CD4-positive, alpha-beta T cell treated with Interleukin-17A for 4 hours (primary cell): ENCODE data around the gene YEATS4.

Source experiments
- DNase-seq: peaks from one replicate; pipeline ENCODE4 v3.0.0-alpha.2; 2020; ENCODE audit warnings: mixed read lengths

The YEATS4 gene

DNA sequence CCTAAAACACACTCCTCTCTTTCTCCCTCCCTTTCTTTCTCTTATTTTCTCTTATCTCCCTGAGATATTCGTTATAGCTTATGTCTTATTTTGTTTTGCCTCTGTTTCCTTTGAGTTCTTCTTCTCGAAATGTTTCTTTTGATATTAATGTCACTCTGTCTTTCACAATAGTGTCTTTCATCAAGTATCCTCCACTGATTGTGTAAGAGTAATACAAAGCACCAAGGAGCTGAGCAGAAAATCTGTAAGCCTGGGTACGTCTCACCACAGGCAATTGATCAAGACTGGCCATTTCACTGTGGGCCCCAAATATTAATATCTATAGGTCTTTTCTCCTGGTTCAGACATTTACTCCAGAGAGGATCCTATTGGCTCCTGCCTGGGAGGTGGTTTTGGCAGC lies 16.2 kb upstream of the YEATS4 start:
- no peak for DNase-seq

DNA sequence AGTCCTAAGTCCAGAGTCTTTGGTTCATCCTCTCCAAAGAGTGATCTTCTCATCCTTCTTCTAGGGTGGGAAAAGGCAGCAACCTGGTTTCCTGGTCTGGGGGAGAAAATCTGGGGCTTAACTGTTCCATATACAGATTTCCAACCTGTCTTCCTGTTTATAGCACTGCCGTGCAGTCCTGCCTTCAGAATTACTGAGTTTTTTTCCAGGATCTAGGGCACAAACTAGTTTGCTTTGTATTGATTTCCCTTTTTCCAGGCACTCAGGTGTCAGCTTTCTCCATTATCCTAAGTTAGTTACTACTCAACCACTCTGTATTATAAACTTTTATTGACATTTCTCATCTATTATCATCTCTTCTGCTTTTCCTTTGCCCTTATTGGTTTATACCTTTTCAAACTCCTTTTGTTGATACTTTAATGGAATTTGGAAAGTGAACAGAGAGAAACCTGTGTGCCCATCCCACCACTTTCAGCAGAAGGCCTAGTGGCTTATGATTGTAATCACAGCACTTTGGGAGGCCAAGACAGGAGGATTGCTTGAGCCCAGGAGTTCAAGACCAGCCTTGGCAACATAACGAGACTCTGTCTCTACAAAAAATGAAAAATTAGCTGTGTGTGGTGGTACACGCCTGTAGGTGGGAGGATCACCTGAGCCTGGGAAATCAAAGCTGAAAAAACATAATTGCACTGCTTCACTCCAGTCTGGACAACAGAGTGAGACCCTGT lies 15.5 kb upstream of the YEATS4 start:
- DNase-seq: no peak

DNA sequence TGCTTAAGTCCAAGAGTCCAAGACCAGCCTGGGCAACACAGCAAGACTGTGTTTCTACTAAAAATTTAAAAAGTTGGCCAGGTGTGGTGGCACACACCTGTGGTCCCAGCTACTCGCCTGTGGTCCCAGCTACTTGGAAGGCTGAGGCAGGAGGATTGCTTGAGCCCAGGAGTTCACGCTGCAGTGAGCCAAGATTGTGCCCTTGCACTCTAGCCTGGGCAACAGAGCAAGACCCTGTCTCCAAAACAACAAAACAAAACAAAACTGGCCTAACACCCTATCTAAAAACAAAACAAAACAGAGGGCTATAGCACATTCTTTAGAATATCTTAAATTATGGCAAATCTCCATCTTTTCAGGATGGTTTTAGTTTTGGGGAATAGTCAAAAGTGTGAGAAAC lies 14.5 kb upstream of the YEATS4 start:
- DNase-seq: no peak

DNA sequence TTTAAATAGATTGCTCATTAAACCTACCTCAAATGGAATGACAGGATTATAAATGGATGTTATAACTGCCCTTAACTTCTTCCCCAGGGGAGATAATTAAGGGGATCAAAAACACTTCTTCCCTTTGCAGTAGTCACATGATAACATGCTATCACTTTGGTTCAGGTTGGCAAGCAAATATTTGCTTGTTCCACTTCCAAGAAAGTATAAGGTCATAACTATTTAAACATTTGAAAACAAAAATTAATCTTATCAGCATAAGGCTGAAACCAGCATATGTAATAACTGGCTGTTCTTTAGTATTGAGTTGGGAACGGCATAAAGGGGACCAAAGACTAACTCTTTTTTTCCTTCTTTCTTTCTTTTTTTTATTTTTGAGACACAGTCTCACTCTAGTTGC lies 13.8 kb upstream of the YEATS4 start:
- DNase-seq: no peak

DNA sequence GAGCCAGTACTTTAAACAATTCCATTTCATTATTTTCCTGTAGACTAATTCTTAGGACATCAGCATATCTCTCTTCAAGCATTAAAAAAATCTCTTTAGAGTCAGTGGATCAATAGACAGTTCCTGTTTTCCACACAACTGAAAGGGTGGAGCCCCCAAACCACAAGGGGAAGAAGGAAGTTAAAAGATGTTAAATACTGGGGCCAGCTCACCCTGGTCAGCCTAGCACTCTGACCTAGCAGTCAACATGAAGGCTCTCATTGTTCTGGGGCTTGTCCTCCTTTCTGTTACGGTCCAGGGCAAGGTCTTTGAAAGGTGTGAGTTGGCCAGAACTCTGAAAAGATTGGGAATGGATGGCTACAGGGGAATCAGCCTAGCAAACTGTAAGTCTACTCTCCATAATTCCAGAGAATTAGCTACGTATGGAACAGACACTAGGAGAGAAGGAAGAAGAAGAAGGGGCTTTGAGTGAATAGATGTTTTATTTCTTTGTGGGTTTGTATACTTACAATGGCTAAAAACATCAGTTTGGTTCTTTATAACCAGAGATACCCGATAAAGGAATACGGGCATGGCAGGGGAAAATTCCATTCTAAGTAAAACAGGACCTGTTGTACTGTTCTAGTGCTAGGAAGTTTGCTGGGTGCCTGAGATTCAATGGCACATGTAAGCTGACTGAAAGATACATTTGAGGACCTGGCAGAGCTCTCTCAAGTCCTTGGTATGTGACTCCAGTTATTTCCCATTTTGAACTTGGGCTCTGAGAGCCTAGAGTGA lies 11.2 kb upstream of the YEATS4 start, which contains the start of gene LYZ:
Gene LYZ, plus strand, starts transcription at position 220 of the 777 bp plus-strand sequence. Its CDS starts 28 bp downstream, at position 248.
- DNase-seq: no peak

DNA sequence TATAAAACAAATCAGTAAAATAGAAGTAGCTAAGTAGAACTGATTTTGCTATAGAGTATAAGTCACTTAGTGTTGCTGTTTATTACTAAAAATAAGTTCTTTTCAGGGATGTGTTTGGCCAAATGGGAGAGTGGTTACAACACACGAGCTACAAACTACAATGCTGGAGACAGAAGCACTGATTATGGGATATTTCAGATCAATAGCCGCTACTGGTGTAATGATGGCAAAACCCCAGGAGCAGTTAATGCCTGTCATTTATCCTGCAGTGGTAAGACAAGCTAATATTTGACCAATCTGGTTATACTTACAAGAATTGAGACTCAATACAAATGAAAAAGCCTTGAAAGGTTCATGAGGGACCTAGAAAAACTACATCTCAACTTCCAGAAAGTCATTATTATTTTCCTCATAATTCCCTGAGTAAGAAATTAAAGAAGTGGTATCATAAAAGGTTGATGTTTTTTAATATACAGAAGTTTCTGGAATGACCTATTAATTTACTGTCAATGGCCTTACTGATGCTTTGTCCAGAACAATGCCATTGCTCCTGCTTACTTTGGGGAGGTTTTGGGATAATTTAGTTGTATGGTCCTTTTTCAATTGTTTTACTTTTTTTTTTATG lies 9.4 kb upstream of the YEATS4 start:
- no peak for DNase-seq

DNA sequence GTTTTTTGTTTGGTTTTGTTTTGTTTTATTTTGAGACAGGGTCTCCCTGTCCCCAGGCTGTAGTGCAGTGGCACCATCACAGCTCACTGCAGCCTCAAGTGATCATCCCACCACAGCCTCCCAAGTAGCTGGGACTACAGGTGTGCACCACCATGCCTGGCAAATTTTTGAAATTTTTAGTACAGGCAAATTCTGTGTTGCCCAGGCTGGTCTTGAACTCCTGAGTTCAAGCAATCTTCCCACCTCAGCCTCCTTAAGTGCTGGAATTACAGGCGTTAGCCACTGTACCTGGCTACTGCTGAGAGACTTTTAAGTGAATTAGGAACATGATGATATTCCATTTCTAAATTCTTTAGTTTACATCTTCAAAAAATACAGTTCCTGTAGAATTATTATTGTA lies 8.8 kb upstream of the YEATS4 start:
- no peak for DNase-seq

DNA sequence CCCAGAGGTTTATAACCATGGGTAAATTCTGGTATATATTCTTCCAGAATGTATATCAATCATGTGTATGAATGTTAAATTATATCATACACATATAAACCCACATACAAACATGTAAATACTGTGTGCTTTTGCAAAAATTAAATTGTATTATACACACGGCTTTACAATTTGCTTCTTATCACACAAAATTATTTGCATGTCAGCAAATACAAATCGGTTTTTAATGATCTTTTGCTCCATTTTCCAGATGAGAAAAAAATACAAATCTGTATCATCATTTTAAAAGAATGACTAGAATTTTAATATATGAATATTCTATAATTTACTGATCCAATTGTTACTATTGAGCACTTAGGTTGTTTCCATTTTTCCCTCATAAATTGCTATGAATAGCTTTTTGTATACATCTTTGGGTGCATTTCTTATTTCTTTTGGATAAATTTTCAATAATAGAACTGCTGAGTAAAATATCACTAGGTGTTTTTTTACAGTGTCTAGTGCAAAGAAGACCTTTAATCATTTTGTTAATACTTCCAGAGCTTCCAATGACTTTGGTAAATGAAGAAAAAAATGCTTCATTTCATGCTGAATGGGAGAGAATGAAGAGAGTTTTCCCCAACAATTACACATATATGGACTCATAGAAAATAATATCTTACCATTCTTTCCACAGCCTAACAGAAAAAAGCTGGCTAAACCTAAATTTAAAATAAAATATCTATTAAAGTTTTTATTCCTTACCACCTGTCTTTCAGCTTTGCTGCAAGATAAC lies 7.9 kb upstream of the YEATS4 start:
- DNase-seq: no peak

DNA sequence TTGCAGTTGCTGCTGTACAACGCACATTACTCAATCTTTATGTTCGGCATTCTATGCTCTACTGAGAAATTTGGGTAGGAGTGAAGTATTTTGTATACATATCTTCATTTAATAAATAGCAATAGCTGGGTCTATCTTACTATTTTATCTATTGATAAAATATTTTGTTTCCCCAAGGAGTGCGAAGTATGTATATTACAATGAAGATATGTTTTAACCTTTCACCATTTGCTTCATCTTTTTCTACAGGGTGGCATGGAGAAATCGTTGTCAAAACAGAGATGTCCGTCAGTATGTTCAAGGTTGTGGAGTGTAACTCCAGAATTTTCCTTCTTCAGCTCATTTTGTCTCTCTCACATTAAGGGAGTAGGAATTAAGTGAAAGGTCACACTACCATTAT lies 6.6 kb upstream of the YEATS4 start:
- no peak for DNase-seq

DNA sequence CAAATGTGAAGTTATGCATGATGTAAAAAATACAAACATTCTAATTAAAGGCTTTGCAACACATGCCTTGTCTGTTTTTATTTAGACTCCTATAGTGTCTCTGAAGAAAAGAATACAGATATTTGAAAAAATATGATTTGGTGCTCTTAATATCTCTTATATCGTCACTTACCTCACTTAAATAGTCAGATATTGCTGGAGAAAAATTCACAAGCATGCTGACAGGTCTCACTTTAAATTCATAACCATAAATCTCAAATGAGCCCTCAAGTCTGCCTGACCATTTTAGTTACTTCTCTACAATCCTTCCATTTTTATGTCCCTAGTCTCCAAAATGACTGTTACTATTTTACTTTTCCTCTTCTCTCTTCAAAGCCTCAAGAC lies 5.4 kb upstream of the YEATS4 start:
- no peak for DNase-seq

DNA sequence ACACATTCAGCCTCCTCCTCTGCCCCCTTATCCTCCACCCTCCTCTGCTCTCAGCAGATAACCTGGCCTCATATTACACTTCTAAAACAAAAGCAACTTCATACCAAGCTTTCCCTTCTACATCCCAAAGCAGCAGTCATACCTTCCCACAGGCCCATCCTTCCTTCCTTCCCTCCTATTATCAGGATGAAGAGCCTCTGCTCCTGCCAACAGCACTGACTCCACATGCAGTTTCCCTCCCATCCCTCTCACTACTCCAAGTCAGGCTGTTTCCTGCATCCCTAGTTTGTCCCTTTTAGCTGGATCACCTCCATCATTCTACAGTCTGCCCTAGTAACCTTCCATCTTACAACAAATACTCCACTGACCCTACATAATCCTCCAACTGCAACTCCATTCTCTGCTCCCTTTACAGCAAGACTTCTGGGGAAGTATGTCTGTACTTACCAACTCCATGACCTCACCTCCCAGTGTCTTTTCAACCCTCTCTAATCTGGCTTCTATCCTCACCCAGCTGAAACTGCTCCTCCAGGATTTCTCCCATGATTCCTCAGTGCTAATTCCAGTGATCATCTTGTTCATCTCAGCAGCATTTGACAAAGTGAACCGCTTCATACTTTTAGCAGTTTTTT lies 4.9 kb upstream of the YEATS4 start:
- DNase-seq: no peak

DNA sequence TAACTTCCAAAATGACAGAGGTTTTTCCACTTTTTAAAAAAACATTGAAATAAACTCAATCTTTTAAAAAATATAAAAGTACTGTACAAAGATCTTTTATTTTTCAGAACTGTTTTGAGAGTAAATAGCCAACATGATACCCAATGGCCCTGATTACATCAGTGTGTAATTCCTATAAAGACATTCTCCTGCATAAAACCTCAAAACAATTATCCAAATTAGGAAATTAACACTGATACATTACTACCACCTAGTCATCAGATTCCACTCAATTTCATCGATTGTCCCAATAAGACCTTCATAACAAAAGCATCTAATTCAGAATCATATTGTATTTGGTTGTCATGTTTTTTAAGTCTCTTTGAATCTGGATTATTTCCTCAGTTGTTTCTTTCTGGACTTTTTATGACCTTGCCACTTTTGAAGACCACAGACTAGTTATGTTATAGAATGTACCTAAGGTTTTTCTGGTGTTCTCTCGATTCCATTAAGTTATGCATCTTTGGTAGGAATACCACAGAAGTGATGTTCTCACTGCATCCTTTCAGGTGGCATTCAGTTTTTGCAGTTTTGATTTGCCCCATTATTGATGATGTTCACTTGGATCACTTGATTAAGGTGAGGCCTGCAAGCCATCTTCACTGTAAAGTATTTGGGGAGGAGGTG lies 4.0 kb upstream of the YEATS4 start:
- DNase-seq: no peak

DNA sequence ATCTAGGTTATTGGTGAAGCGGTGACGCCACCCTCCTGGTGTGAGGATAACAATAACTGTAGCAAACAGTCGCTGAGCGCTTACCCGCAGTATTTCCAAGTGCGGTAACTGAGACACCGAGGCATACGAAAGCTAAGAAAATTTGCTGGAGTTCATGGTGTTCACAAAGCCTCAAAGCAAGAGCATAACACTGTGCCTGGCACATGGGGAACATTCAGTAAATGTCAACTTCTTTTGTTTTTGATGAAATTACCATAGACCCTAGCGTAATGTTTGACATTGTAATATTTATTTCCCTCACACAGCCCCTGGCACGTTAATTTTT lies 767 bp downstream of the YEATS4 start:
- no peak for DNase-seq

DNA sequence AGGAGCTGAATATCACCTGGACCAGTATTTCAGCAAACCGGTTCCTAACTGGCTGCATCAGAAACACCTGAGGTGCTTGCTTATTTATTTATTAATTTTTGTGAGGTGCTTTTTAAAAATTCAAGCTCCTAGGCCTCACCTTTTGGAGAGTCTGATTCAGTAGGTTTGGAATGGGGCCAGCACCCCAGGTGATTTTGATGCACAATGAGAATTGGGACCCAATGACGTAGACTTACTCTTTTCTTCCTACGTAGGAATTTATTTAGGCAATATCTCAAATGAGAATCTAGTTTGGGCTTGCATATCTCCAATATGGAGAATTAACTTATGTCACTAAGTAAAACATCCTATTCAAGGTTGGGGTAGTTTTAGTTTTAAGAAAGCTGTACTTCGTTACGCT lies 7.3 kb downstream of the YEATS4 start:
- DNase-seq: no peak

DNA sequence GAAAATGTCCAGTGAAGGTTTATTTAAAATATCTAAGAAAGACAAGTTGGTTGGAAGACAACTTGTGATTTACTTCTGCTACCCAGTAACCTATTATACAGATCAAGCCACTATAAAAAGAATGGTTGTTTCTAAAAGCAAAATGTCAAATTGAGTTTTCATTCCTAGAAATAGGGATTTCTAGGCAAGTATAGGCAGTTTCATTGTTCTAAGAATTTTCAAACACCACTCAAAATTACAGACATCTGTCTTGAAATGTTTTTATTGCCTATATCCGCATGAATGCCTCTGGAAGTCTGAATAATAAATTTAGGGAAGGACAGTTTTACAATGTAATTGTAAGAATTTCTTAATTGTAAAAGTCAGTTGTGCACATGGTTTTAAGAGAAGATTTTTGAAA lies 8.6 kb downstream of the YEATS4 start:
- no peak for DNase-seq

DNA sequence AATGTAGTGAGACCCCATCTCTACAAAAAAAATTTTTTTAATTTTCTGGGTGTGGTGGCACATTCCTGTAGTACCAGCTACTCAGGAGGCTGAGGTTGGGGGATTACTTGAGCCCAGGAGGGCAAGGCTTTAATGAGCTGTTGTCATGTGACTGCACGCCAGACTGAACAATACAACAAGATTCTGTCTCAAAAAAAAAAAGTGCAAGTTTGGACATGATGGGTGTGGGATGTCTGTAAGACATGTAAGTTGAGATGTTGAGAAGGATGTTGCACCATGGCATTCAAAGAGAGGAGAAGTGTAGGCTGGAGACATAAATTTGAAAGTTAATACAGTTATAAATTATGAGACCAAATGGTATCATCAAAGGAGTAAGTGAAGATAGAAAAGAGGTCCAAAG lies 23.5 kb downstream of the YEATS4 start:
- DNase-seq: no peak

DNA sequence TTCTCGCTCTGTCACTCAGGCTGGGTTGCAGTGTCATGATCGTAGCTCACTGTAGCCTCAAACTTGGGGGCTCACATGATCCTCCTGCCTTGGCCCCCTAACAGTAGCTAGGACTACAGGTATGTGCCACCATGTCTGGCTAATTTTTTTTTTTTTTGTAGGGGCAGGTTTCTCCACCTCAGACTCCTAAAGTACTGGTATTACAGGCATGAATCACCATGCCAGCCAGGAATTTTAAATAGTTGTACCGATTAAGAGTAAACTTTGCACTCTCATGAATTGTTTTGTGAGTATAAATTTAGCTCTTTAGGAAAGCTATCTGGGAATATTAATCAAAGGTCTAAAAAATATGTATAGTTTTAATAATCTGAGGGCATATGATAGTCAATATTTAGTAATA lies 25.5 kb downstream of the YEATS4 start:
- no peak for DNase-seq

DNA sequence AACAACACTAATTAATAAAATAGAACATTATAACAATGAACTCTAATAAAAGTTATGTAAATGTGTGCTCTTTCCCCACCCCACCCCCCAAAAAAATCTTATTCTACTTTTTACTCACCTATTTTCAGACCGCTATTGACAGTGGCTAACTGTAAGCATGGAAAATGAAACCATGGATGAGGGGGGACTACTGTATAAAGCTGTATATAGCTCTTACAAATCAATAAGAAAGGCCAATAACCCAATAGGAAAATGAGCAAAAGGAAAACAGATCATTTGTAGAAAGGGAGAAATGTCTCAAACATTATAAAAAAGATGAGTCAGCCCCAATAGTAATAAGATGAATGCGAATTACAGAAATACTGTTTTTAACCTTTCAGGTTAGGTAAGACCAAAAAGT lies 27.4 kb downstream of the YEATS4 start:
- no peak for DNase-seq

DNA sequence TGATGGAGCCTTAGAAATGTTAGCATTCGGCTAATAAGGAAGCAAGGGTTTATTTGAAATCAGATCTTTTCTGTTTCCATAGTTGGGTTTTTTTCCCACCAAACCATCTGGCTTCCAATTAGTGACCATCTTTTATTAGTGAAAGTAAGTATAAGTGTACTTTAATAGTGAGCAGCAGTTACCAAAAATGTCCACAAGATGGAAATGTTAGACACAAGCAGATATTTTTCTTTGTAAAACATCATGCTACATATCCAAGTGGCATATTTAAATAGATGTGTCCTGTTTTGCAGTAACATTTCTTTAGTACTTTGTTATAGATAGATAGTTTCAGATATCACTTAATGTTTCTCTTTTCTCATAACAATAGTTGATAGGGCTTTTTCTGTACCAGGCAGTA lies 28.8 kb downstream of the YEATS4 start:
- no peak for DNase-seq

DNA sequence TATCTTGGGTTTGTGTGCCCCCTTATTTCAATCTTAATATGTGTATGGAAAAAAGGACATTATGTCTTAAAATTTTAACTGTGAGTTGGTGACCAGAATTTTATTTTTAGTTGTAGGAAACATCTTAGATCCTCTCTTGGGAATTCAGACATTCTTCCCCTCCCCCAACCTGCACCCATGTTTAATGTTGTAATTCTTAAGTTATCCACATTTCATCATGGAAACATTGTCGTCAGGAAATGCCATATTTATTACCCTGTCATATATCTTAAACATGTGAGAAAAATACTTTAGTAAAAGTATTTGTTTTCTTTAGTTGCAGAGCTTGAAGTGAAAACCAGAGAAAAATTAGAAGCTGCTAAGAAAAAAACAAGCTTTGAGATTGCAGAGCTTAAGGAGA lies 30.3 kb downstream of the YEATS4 start:
- no peak for DNase-seq

DNA sequence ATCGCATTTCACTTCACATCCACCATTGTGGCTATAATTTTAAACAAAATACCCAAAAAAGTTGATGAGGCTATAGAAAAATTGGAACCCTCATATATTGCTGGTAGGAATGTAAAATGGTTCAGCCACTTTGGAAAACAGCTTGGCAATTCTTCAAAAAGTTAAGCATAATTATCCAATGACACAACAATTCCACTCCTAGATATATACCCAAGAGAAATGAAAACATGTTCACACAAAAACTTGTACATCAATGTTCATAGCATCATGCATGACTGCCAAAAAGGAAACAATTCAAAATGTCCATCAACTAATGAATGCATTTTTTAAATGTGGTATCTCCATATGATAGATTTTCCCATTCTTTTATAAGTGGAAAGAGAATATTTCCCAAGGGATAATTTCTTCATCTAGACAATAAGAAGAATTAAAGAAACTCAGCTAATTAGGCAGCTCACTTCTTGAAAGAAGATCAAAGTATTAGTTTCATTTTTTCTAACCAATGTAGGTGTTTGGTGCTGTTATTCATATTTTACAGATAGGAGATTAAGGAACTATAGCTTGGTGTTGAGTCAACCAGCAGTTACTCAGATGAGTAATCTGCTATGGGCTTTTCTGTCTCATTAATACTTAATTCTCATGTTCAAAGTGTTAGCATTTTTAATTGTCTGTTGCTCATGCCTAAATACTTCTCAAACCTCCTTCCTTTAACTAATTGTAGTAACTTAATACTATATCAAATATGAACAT lies 32.8 kb downstream of the YEATS4 start:
- no peak for DNase-seq

DNA sequence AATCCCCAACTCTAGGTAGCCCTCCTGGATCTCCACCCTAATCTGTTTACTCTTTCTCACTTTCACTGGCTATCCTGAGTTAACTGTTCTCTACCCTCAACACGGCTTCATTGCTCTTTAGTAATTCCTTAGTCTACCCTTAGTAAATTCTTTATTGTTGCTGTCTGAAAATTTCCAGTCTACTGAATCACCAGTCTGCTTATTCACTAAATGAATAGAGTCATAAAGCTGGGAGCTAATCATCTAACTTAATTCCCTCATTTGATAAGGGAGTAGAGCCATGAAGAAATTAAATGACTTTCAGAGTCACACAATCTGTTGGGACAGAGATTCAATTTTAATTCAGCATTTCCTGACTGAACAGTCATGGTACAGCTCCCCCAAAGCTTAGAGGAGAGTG lies 36.5 kb downstream of the YEATS4 start:
- DNase-seq: no peak
